ENCODE results near the gene ATP5MC2.
"Not testable (repeated sequence)": the region's sequence is repeated elsewhere in the genome, so short reads cannot be mapped to it uniquely, and the experiment has no call there.

ATP5MC2 gene

DNA sequence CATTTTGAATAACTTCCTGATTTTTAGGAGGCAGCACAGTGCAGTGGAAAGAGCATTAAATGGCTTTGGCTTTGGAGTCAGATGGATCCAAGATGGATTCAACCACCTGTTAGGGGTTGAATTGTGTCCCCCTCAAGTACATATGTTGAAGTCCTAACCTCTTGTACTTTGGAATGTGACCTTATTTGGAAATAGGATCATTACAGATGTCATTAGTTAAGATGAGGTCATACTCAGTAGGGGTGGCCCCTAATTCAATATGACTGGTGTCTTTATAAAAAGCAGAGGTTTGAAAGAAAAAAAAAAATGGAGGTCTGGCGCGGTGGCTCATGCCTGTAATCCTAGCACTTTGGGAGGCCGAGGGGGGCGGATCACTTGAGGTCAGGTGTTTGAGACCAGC is 18.8 kb downstream of the ATP5MC2 start:
- no peak overlapping the region for H3K27ac ChIP-seq (ENCODE audit: insufficient read depth, low read depth, low read length, poor library complexity, severe bottlenecking)
- H3K9me3 ChIP-seq (ENCODE audit: control insufficient read depth, low read length) = no peaks in the 10 kb centered on the region
- no peaks in the 10 kb centered on the region for H3K27me3 ChIP-seq (ENCODE audit: control insufficient read depth, insufficient read depth, low read length, poor library complexity, severe bottlenecking)
- no peak overlapping the region for H3K4me3 ChIP-seq (ENCODE audit: insufficient read depth, low read depth, low read length)
- peaks cover 25% of the 10 kb centered on the region for H3K4me1 ChIP-seq (ENCODE audit: control insufficient read depth, insufficient read depth, low read length)
- WGBS, 2 experiments = 92 to 97% methylated on average over 4 of the region's 4 CpGs
- H3K36me3 ChIP-seq (ENCODE audit: control insufficient read depth, insufficient read depth, low read length) = no peaks in the 10 kb centered on the region

DNA sequence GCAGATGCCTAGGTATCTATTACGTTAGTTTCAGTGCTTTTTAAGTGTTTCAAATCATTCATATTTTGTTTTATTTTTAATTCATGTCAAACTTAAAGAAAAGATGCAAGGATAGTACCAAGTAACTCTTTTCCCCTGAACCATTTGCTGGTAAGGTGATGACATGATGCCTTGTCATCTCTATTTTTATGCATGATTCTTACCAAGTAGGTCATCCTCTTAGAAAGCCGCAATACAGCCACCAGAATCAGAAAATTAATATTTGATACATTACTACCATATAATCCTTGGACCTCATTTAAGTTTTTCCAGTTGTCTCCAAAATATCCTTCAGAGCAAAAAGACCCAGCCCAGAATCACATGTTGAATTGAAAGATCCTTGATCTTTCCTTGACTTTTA is 22.3 kb downstream of the ATP5MC2 start:
- Histone ChIP-seq H3K4me3 (ENCODE audit: insufficient read depth, low read depth, low read length) (no peak overlapping the region), H3K4me1 (ENCODE audit: control insufficient read depth, insufficient read depth, low read length) (peaks cover 9% of the 10 kb centered on the region), H3K9me3 (ENCODE audit: control insufficient read depth, low read length) (no peaks in the 10 kb centered on the region), H3K36me3 (ENCODE audit: control insufficient read depth, insufficient read depth, low read length) (no peaks in the 10 kb centered on the region), H3K27me3 (ENCODE audit: control insufficient read depth, insufficient read depth, low read length, poor library complexity, severe bottlenecking) (no peaks in the 10 kb centered on the region), H3K27ac (ENCODE audit: insufficient read depth, low read depth, low read length, poor library complexity, severe bottlenecking) (no peak overlapping the region)
- 92 to 95% methylated on average over 1 to 2 of the region's 2 CpGs for WGBS, 2 experiments

DNA sequence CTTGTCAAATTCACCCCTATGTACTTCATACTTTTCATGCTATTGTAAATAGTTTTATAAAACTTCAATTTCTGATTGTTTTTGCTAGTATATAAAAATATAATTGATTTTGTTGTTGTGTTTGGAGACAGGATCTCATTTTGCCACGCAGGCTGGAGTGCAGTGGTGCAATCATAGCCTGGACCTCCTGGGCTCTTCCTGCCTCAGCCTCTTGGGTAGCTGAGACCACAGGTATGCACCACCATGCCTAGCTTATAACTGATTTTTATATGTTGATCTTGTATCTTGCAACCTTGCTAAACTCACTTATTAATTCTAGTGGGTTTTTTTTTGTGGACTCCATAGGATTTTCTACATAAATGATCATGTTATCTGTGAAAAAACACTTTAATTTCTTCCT is 23.5 kb downstream of the ATP5MC2 start:
- Histone ChIP-seq H3K36me3 (ENCODE audit: control insufficient read depth, insufficient read depth, low read length) (no peaks in the 10 kb centered on the region), H3K9me3 (ENCODE audit: control insufficient read depth, low read length) (no peaks in the 10 kb centered on the region), H3K27me3 (ENCODE audit: control insufficient read depth, insufficient read depth, low read length, poor library complexity, severe bottlenecking) (no peaks in the 10 kb centered on the region), H3K27ac (ENCODE audit: insufficient read depth, low read depth, low read length, poor library complexity, severe bottlenecking) (no peak overlapping the region), H3K4me1 (ENCODE audit: control insufficient read depth, insufficient read depth, low read length) (no peaks in the 10 kb centered on the region), H3K4me3 (ENCODE audit: insufficient read depth, low read depth, low read length) (no peak overlapping the region)
- 76 to 88% methylated on average over 1 of the region's 1 CpG for WGBS, 2 experiments

DNA sequence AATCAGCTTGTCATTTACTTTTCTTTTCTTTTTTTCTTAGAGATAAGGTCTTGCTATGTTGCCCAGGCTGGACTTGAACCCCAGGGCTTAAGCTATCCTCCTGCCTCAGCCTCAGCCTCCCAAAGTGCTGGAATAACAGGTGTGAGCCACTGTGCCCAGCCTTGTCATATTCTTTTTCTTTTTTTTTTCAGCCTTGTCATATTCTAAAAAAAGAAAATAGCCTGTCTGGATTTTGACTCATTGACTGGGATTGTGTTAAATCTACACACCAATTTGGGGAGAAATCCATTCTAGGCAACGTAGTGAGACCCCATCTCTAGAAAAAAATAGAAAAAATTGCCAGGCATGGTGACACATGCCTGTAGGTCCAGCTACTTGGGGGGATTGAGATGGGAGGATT is 24.1 kb downstream of the ATP5MC2 start:
- H3K27me3 ChIP-seq (ENCODE audit: control insufficient read depth, insufficient read depth, low read length, poor library complexity, severe bottlenecking) = no peaks in the 10 kb centered on the region
- no peak overlapping the region for H3K27ac ChIP-seq (ENCODE audit: insufficient read depth, low read depth, low read length, poor library complexity, severe bottlenecking)
- no peaks in the 10 kb centered on the region for H3K4me1 ChIP-seq (ENCODE audit: control insufficient read depth, insufficient read depth, low read length)
- H3K36me3 ChIP-seq (ENCODE audit: control insufficient read depth, insufficient read depth, low read length) = no peaks in the 10 kb centered on the region
- no peak overlapping the region for H3K4me3 ChIP-seq (ENCODE audit: insufficient read depth, low read depth, low read length)
- 85 to 86% methylated on average over 1 of the region's 1 CpG for WGBS, 2 experiments
- H3K9me3 ChIP-seq (ENCODE audit: control insufficient read depth, low read length) = no peaks in the 10 kb centered on the region

DNA sequence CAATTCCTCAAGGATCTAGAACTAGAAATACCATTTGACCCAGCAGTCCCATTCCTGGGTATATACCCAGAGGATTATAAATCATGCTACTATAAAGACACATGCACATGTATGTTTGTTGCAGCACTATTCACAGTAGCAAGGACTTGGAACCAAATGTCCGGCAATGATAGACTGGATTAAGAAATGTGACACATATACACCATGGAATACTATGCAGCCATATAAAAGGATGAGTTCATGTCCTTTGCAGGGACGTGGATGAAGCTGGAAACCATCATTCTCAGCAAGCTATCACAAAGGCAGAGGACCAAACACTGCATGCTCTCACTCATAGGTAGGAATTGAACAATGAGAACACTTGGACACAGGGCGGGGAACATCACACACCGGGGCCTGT is 29.6 kb downstream of the ATP5MC2 start:
- 81 to 91% methylated on average over 2 of the region's 4 CpGs for WGBS, 2 experiments
- H3K27me3 ChIP-seq (ENCODE audit: control insufficient read depth, insufficient read depth, low read length, poor library complexity, severe bottlenecking); H3K4me3 ChIP-seq (ENCODE audit: insufficient read depth, low read depth, low read length); H3K36me3 ChIP-seq (ENCODE audit: control insufficient read depth, insufficient read depth, low read length); H3K4me1 ChIP-seq (ENCODE audit: control insufficient read depth, insufficient read depth, low read length); H3K9me3 ChIP-seq (ENCODE audit: control insufficient read depth, low read length); H3K27ac ChIP-seq (ENCODE audit: insufficient read depth, low read depth, low read length, poor library complexity, severe bottlenecking): not testable (repeated sequence)

DNA sequence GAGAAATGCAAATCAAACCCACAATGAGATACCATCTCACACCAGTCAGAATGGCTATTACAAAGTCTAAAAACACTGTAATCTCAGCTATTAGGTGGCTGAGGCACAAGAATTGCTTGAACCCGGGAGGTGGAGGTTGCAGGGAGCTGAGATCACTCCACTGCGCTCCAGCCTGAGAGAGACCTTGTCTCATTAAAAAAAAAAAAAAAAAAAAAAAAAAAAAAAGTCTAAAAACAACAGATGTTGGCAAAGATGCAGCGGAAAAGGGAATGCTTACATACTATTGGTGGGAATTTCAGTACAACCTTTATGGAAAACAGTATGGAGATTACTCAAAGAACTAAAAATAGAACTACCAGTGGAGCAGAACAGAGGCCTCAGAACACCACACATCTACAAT is 30.7 kb downstream of the ATP5MC2 start:
- Histone ChIP-seq H3K27me3 (ENCODE audit: control insufficient read depth, insufficient read depth, low read length, poor library complexity, severe bottlenecking) (no peaks in the 10 kb centered on the region), H3K4me3 (ENCODE audit: insufficient read depth, low read depth, low read length) (no peak overlapping the region), H3K4me1 (ENCODE audit: control insufficient read depth, insufficient read depth, low read length) (no peaks in the 10 kb centered on the region), H3K36me3 (ENCODE audit: control insufficient read depth, insufficient read depth, low read length) (no peaks in the 10 kb centered on the region), H3K27ac (ENCODE audit: insufficient read depth, low read depth, low read length, poor library complexity, severe bottlenecking) (no peak overlapping the region), H3K9me3 (ENCODE audit: control insufficient read depth, low read length) (no peaks in the 10 kb centered on the region)
- 80 to 100% methylated on average over 1 to 3 of the region's 3 CpGs for WGBS, 2 experiments

DNA sequence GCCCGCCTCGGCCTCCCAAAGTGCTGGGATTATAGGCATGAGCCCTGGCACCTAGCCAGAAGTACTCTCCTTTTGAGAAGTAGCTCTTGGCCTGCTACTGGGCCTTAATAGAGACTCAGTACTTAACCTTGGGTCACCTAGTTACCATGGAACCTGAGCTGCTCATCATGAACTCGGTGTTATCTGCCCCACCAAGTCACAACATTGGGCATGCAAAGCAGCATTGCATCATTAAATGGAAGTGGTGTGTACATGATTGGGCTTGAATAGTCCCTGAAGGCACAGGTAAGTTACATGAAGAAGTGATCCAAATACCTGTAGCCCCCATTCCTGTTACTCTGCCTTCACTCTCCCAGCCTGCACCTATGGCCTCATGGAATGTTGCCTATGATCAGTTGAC is 31.8 kb downstream of the ATP5MC2 start:
- 93 to 95% methylated on average over 3 of the region's 3 CpGs for WGBS, 2 experiments
- Histone ChIP-seq H3K36me3 (ENCODE audit: control insufficient read depth, insufficient read depth, low read length) (no peaks in the 10 kb centered on the region), H3K9me3 (ENCODE audit: control insufficient read depth, low read length) (no peaks in the 10 kb centered on the region), H3K4me3 (ENCODE audit: insufficient read depth, low read depth, low read length) (no peak overlapping the region), H3K4me1 (ENCODE audit: control insufficient read depth, insufficient read depth, low read length) (no peaks in the 10 kb centered on the region), H3K27ac (ENCODE audit: insufficient read depth, low read depth, low read length, poor library complexity, severe bottlenecking) (no peak overlapping the region), H3K27me3 (ENCODE audit: control insufficient read depth, insufficient read depth, low read length, poor library complexity, severe bottlenecking) (no peaks in the 10 kb centered on the region)

DNA sequence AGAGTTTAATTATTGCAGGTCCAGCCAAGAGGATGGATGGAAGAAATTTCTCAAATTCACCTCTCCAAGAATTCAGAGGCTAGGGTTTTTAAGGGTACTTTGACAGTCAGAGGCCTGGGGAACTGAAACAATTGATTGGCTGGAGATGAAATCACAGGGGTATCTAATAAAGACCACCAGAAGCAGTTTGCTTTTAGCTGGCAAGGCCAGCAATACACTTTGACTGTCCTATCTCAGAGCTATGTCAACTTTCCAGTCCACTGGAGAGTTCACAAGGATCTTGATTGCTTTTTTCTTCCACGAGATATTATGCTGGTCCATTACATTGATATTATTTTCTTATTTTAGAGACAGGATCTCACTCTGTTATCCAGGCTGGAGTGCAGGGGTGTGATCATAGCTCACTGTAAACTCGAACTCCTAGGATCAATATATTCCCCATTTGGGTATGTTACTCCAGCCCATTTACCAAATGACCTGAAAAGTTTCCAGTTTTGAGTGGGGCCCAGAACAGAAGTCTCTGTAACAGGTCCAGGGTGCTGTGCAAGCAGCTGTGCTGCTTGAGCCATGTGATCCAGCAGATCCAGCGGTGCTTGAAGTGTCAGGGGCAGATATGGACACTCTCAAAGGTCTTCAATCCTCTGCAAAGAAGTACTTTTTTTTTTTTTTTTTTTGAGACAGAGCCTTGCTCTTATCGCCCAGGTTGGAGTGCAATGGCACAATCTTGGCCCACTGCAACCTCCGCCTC is 32.5 kb downstream of the ATP5MC2 start:
- H3K27ac ChIP-seq (ENCODE audit: insufficient read depth, low read depth, low read length, poor library complexity, severe bottlenecking) = no peak overlapping the region
- 66 to 77% methylated on average over 5 of the region's 5 CpGs for WGBS, 2 experiments
- H3K4me3 ChIP-seq (ENCODE audit: insufficient read depth, low read depth, low read length) = no peak overlapping the region
- H3K27me3 ChIP-seq (ENCODE audit: control insufficient read depth, insufficient read depth, low read length, poor library complexity, severe bottlenecking) = no peaks in the 10 kb centered on the region
- no peaks in the 10 kb centered on the region for H3K36me3 ChIP-seq (ENCODE audit: control insufficient read depth, insufficient read depth, low read length)
- no peaks in the 10 kb centered on the region for H3K9me3 ChIP-seq (ENCODE audit: control insufficient read depth, low read length)
- no peaks in the 10 kb centered on the region for H3K4me1 ChIP-seq (ENCODE audit: control insufficient read depth, insufficient read depth, low read length)

DNA sequence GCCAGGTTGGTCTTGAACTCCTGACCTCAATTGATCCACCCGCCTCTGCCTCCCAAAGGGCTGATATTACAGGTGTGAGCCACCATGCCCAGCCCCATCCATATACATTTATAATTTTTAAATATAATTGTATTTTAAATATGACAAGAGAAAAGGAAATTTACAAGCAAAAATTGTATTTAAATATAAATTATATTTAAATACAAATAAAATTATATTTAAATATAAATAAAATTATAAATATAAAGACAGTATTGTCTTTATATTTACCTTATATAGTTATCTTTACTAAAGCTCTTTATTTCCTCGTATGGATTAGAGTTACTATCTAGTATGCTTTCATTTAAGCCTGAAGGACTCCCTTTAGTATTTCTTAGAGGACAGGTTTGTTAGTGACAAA is 37.8 kb downstream of the ATP5MC2 start:
- no peaks in the 10 kb centered on the region for H3K36me3 ChIP-seq (ENCODE audit: control insufficient read depth, insufficient read depth, low read length)
- H3K9me3 ChIP-seq (ENCODE audit: control insufficient read depth, low read length) = no peaks in the 10 kb centered on the region
- no peak overlapping the region for H3K27ac ChIP-seq (ENCODE audit: insufficient read depth, low read depth, low read length, poor library complexity, severe bottlenecking)
- H3K4me1 ChIP-seq (ENCODE audit: control insufficient read depth, insufficient read depth, low read length) = no peaks in the 10 kb centered on the region
- H3K27me3 ChIP-seq (ENCODE audit: control insufficient read depth, insufficient read depth, low read length, poor library complexity, severe bottlenecking) = no peaks in the 10 kb centered on the region
- H3K4me3 ChIP-seq (ENCODE audit: insufficient read depth, low read depth, low read length) = no peak overlapping the region
- 83 to 96% methylated on average over 1 to 2 of the region's 2 CpGs for WGBS, 2 experiments

DNA sequence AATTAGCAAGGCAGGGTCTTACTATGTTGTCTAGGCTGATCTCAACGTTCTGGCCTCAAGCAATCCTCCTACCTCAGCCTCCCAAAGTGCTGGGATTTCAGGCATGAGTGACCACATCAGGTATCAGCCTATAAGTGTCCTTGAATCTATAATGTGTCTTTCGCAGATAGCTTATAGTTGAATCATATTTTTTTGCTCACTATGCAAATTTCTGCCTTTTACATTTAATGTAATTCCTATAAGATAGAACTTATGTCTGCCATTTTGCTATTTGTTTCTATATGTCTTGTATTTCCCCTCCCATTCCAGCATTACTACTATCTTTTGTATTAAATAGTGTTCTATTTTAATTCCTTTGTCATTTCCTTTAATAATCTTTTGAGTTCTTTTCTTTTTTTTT is 39.2 kb downstream of the ATP5MC2 start:
- Histone ChIP-seq H3K36me3 (ENCODE audit: control insufficient read depth, insufficient read depth, low read length) (no peaks in the 10 kb centered on the region), H3K4me1 (ENCODE audit: control insufficient read depth, insufficient read depth, low read length) (no peaks in the 10 kb centered on the region), H3K4me3 (ENCODE audit: insufficient read depth, low read depth, low read length) (no peak overlapping the region), H3K27me3 (ENCODE audit: control insufficient read depth, insufficient read depth, low read length, poor library complexity, severe bottlenecking) (no peaks in the 10 kb centered on the region), H3K9me3 (ENCODE audit: control insufficient read depth, low read length) (no peaks in the 10 kb centered on the region), H3K27ac (ENCODE audit: insufficient read depth, low read depth, low read length, poor library complexity, severe bottlenecking) (no peak overlapping the region)
- 72 to 73% methylated on average over 1 of the region's 2 CpGs for WGBS, 2 experiments

DNA sequence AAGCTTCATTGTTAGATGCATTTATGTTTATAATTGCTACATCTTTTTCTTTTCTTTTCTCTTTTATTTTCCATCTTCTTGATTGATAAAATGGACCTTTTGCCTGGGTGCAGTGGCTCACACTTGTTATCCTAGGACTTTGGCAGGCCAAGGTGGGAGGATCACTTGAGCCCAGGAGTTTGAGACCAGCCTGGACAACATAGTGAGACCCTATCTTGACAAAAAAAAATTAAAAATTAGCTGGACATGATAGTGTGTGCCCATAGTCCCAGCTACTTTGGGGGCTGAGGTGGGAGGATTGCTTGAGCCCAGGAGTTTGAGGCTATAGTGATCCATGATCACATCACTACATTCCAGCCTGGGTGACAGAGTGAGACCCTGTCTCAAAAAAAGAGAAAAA is 40.2 kb downstream of the ATP5MC2 start:
- H3K4me1 ChIP-seq (ENCODE audit: control insufficient read depth, insufficient read depth, low read length); H3K36me3 ChIP-seq (ENCODE audit: control insufficient read depth, insufficient read depth, low read length): not testable (repeated sequence)

More for the DNA sequence above, 40.2 kb downstream of the ATP5MC2 start:
- H3K9me3 ChIP-seq (ENCODE audit: control insufficient read depth, low read length); H3K27ac ChIP-seq (ENCODE audit: insufficient read depth, low read depth, low read length, poor library complexity, severe bottlenecking); H3K27me3 ChIP-seq (ENCODE audit: control insufficient read depth, insufficient read depth, low read length, poor library complexity, severe bottlenecking); H3K4me3 ChIP-seq (ENCODE audit: insufficient read depth, low read depth, low read length): not testable (repeated sequence)
